ENCODE measurements around the gene SUCLG2.
A peak's percentile ranks its signal among the peaks of the same experiment; 100 is the strongest.

SUCLG2 gene

DNA sequence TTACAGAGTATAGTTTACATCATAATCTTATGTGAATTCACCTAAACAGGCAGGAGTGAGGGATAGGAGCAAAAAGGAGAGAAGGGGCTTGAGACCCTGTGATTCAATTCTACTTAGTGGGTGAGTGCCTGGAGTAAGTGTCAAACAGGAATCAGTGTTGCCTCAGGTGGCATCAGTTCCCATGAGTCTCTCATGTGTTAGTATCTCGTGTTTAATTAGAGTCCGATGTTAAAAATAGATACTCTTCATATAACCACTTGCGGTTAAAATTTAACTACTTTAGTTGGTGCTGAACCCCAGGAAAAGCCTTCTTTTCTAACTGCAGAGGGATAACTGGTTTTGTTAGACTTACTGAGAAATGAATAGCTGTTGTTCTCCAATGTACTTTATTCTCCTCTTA is 251.5 kb downstream of the SUCLG2 start:
- Mint-ChIP-seq H3K9me3 (no peaks in the 10 kb centered on the region), H3K36me3 (ENCODE audit: insufficient read depth) (peaks cover 28% of the 10 kb centered on the region), H3K4me3 (no peak overlapping the region), H3K27me3 (no peaks in the 10 kb centered on the region), H3K4me1 (peaks cover 5% of the 10 kb centered on the region), H3K27ac (ENCODE audit: low read depth) (no peak overlapping the region)
- ATAC-seq (replicated peaks; ENCODE audit: extremely low read depth, poor library complexity, severe bottlenecking): no peak
- no peak for DNase-seq (ENCODE audit: low spot score in 2 of 2)

DNA sequence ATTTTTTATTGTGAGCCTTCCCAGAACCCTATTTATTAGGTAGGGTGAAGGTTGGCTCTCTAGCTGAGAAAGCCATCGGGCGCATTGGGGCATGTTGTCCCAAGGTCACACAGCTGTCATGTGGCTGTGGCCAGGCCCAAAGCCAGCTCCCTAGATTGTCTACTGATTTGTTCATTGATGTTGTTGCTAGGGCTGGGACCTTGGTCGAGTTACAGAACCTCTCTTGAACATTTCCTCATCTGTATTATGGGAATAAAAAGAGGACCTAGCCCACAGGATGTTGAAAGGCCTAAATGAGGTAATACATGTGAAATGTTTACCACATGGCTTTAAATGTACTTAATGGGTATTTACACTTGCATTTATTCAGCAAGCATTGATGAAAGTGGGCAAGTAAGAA is 252.5 kb downstream of the SUCLG2 start:
- Mint-ChIP-seq H3K27ac (ENCODE audit: low read depth) (no peak overlapping the region), H3K27me3 (no peaks in the 10 kb centered on the region), H3K4me3 (no peak overlapping the region), H3K4me1 (peaks cover 5% of the 10 kb centered on the region), H3K36me3 (ENCODE audit: insufficient read depth) (peaks cover 25% of the 10 kb centered on the region), H3K9me3 (no peaks in the 10 kb centered on the region)
- DNase-seq (ENCODE audit: low spot score in 2 of 2) (no peak), ATAC-seq (replicated peaks; ENCODE audit: extremely low read depth, poor library complexity, severe bottlenecking) (no peak)

DNA sequence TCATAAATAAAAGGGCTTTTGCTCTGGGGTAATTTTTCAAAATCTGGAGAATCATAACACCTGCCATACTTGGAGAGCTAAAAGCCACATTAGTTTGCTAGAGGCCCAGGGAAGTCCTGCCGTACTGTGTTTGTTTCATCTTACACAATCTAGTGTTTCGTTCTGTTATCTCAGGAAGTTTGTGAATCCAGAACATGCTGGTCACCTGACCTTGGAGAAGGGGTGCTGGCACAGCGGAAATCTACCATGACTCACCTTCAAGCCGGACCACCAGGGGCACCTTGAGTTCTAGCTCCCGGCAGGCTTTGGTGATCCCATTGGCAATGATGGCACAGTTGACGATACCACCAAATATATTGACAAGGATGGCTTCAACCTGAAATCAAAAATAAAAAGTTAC is 253.9 kb downstream of the SUCLG2 start:
- Mint-ChIP-seq H3K4me3 (no peak overlapping the region), H3K9me3 (no peaks in the 10 kb centered on the region), H3K27me3 (no peaks in the 10 kb centered on the region), H3K4me1 (no peaks in the 10 kb centered on the region), H3K36me3 (ENCODE audit: insufficient read depth) (peaks cover 23% of the 10 kb centered on the region), H3K27ac (ENCODE audit: low read depth) (no peak overlapping the region)
- DNase-seq (ENCODE audit: low spot score in 2 of 2) (no peak), ATAC-seq (replicated peaks; ENCODE audit: extremely low read depth, poor library complexity, severe bottlenecking) (no peak)

DNA sequence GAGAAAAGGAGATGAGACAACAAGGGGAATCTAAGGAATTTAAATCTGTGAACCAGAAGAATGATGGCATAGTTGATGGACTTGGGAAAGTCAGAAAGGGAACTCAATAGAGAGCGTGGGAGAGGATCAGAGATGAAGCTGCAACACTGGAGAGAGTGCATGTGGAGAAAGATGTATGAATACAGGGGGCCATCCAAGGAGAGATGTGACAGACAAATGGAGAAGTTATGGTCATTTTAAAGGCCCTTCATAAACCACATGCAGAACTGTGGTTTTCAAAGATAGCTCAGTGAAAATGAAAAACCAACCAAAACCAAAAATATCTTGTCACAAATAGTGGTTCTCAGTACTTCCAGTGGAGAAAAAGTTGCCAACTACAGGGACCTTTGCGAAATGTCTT is 265.2 kb downstream of the SUCLG2 start:
- Mint-ChIP-seq H3K27ac (ENCODE audit: low read depth) (no peak overlapping the region), H3K4me3 (no peak overlapping the region), H3K4me1 (peaks cover 12% of the 10 kb centered on the region), H3K36me3 (ENCODE audit: insufficient read depth) (peaks cover 12% of the 10 kb centered on the region), H3K27me3 (no peaks in the 10 kb centered on the region), H3K9me3 (no peaks in the 10 kb centered on the region)
- DNase-seq (ENCODE audit: low spot score in 2 of 2): no peak
- ATAC-seq (replicated peaks; ENCODE audit: extremely low read depth, poor library complexity, severe bottlenecking): no peak

DNA sequence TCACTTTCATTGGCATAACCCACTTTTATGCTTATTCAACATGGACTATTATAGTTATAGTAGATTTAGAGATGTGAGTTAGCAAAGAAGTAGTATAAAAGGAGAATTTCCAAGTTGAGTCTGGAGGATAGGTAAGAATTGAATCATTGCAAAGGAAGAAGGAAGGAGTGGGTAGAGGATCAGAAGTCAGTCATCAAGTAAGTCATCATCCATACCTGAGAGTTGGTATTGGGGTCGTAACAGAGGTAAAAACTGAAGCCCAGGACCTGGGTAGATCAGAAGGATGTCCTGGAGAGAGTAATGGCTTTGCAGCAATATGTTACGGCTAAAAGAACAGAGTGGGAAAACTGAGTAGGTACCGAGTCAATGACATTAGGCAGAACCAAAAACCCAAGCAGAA is 265.7 kb downstream of the SUCLG2 start:
- Mint-ChIP-seq H3K27ac (ENCODE audit: low read depth) (no peak overlapping the region), H3K36me3 (ENCODE audit: insufficient read depth) (peaks cover 12% of the 10 kb centered on the region), H3K9me3 (no peaks in the 10 kb centered on the region), H3K27me3 (no peaks in the 10 kb centered on the region), H3K4me1 (peaks cover 12% of the 10 kb centered on the region), H3K4me3 (no peak overlapping the region)
- DNase-seq (ENCODE audit: low spot score in 2 of 2) (no peak), ATAC-seq (replicated peaks; ENCODE audit: extremely low read depth, poor library complexity, severe bottlenecking) (no peak)

DNA sequence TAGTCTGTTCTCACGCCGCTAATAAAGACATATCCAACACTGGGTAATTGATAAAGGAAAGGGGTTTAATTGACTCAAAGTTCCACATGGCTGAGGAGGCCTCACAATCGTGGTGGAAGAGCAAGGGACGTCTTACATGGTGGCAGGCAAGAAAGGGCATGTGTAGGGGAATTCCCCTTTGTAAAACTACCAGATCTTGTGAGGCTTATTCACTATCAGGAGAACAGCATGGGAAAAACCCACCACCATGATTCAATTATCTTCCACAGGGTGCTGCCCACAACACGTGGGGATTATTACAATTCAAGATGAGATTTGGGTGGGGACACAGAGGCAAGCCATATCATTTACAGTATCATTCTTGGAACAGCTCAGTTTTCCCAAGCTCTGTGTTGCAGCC is 268.0 kb downstream of the SUCLG2 start:
- Mint-ChIP-seq H3K4me1 (peaks cover 6% of the 10 kb centered on the region), H3K9me3 (no peaks in the 10 kb centered on the region), H3K4me3 (no peak overlapping the region), H3K27ac (ENCODE audit: low read depth) (peak overlapping the region; percentile 6), H3K36me3 (ENCODE audit: insufficient read depth) (peaks cover 8% of the 10 kb centered on the region), H3K27me3 (no peaks in the 10 kb centered on the region)
- no peak for ATAC-seq (replicated peaks; ENCODE audit: extremely low read depth, poor library complexity, severe bottlenecking)
- DNase-seq (ENCODE audit: low spot score in 2 of 2): no peak

DNA sequence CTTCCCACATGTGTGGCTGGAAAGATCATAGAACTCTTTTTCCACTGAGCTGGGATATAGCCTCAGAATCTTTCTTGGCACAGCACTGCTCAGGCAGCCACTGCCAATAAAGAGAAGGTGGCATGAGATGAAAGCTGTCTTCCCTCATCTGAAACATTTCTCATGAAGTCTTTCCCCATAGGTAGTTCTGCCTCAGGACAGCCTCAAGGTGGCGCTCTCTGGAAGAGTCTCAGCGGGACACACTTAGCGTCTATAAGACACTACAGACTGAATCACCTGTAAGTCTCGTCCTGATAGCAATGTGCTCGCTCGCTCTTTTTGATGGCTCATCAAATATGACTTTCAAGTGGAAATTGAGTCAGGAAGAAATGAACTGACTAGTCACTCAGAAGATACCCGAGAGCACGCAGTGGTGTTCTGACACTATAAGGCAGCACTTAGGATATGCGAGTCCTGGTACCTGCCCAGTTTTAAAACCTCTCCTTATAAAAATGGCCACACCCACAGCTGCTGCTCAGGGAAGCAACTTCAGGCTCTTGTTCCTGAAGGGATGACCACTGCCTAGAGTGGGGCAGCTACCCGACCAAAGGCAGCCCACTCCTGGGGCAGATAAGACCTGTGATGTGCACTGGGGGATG is 269.5 kb downstream of the SUCLG2 start:
- DNase-seq (ENCODE audit: low spot score in 2 of 2) (no peak), ATAC-seq (replicated peaks; ENCODE audit: extremely low read depth, poor library complexity, severe bottlenecking) (no peak)
- no peak overlapping the region for H3K27ac Mint-ChIP-seq (ENCODE audit: low read depth)
- peaks cover 11% of the 10 kb centered on the region for H3K36me3 Mint-ChIP-seq (ENCODE audit: insufficient read depth)
- H3K27me3 Mint-ChIP-seq: no peaks in the 10 kb centered on the region
- H3K4me1 Mint-ChIP-seq: peaks cover 6% of the 10 kb centered on the region
- no peak overlapping the region for H3K4me3 Mint-ChIP-seq
- no peaks in the 10 kb centered on the region for H3K9me3 Mint-ChIP-seq

DNA sequence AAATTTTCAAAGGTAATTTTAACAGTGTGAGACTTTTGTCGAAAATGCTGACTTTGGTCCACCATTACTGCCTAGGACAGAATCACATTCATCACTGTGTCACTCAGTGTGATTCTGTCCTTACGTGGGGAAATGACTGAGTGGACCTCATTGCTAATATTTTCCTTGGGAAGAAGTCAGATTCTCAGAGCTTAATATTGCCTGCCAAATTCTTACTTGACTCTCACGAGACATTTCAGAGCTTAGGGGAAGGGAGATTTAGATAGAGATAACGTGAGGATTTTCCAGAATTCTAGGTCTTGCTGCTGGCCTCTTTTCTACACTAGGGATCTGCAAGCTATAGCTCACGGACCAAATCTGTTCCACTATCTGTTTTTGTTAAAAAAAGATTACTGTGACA is 270.4 kb downstream of the SUCLG2 start:
- DNase-seq (ENCODE audit: low spot score in 2 of 2) (no peak), ATAC-seq (replicated peaks; ENCODE audit: extremely low read depth, poor library complexity, severe bottlenecking) (no peak)
- peaks cover 10% of the 10 kb centered on the region for H3K36me3 Mint-ChIP-seq (ENCODE audit: insufficient read depth)
- peaks cover 10% of the 10 kb centered on the region for H3K4me1 Mint-ChIP-seq
- no peak overlapping the region for H3K27ac Mint-ChIP-seq (ENCODE audit: low read depth)
- no peaks in the 10 kb centered on the region for H3K27me3 Mint-ChIP-seq
- H3K9me3 Mint-ChIP-seq: no peaks in the 10 kb centered on the region
- H3K4me3 Mint-ChIP-seq: no peak overlapping the region

DNA sequence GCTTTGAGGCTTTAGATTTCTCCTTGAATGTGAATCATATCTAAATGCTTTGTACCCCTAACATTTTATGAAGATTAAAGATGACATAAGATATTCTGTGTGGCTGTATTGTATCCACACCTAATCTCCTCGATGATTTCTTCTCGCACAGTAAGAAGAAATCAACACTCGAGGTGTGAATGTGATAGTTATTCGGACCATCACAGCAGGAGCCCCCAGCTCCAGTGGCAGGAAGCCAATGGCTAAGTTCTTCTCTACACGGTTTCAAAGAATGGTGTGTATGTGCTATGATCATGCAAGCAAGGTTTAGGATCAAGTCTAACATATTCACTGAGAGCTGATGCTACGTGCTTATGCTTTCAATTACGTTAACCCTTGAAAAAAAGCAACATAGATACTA is 271.0 kb downstream of the SUCLG2 start:
- peaks cover 10% of the 10 kb centered on the region for H3K4me1 Mint-ChIP-seq
- no peak overlapping the region for H3K27ac Mint-ChIP-seq (ENCODE audit: low read depth)
- DNase-seq (ENCODE audit: low spot score in 2 of 2) (no peak), ATAC-seq (replicated peaks; ENCODE audit: extremely low read depth, poor library complexity, severe bottlenecking) (no peak)
- H3K27me3 Mint-ChIP-seq: no peaks in the 10 kb centered on the region
- H3K9me3 Mint-ChIP-seq: no peaks in the 10 kb centered on the region
- H3K36me3 Mint-ChIP-seq (ENCODE audit: insufficient read depth): peaks cover 7% of the 10 kb centered on the region
- no peak overlapping the region for H3K4me3 Mint-ChIP-seq

DNA sequence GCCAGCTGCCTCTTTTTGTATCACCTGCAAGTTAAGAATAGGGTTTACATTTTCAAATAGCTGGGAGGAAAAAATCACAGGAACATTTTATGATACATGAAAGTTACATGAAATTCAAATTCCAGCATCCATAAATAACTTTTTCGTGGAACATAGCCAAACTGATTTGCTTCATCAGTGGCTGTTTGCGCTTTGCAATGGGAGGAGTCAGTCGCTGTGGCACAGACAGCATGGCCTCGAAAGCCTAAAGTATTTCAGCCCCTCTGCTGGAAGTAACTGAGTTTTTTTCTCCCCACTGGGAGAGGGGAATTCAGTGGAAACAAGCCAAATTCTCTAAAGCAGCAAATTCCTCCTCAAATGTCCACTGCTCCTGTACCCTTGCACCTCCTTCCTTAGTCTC is 271.9 kb downstream of the SUCLG2 start:
- H3K27me3 Mint-ChIP-seq: no peaks in the 10 kb centered on the region
- DNase-seq (ENCODE audit: low spot score in 2 of 2) (no peak), ATAC-seq (replicated peaks; ENCODE audit: extremely low read depth, poor library complexity, severe bottlenecking) (no peak)
- H3K9me3 Mint-ChIP-seq: no peaks in the 10 kb centered on the region
- H3K36me3 Mint-ChIP-seq (ENCODE audit: insufficient read depth): peaks cover 10% of the 10 kb centered on the region
- H3K27ac Mint-ChIP-seq (ENCODE audit: low read depth): no peak overlapping the region
- H3K4me1 Mint-ChIP-seq: peaks cover 16% of the 10 kb centered on the region
- no peak overlapping the region for H3K4me3 Mint-ChIP-seq

DNA sequence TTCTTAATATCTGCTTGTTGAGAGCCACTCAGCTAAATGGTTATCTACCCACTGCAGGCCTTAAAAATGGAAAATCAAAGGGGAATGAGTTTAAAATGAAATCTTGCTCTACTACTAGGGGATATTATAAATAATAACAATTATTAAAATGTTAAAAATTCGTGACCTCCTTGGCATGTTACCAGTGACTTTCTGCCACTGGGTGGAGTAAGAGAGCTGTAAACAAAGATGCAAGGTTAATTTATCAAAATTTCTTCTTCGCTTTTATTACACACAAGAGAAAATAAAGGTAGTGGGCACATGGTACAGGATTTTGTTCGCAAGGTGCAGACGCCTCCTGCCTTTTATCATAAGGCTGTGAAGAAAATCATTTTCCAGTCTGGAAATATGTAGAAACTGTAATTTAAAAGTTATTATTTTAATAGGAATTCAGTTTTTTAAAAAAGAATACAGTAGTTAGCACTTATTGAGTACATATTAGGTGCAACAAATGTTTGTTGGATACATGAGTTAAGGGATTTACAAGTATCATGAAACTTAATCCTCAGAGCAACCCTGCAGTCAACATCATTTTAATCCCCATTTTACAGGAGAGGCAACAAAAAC is 272.6 kb downstream of the SUCLG2 start:
- H3K9me3 Mint-ChIP-seq: no peaks in the 10 kb centered on the region
- peaks cover 9% of the 10 kb centered on the region for H3K36me3 Mint-ChIP-seq (ENCODE audit: insufficient read depth)
- no peak overlapping the region for H3K4me3 Mint-ChIP-seq
- no peak for ATAC-seq (replicated peaks; ENCODE audit: extremely low read depth, poor library complexity, severe bottlenecking)
- H3K27ac Mint-ChIP-seq (ENCODE audit: low read depth): no peak overlapping the region
- H3K4me1 Mint-ChIP-seq: peaks cover 12% of the 10 kb centered on the region
- DNase-seq (ENCODE audit: low spot score in 2 of 2): no peak
- H3K27me3 Mint-ChIP-seq: no peaks in the 10 kb centered on the region

DNA sequence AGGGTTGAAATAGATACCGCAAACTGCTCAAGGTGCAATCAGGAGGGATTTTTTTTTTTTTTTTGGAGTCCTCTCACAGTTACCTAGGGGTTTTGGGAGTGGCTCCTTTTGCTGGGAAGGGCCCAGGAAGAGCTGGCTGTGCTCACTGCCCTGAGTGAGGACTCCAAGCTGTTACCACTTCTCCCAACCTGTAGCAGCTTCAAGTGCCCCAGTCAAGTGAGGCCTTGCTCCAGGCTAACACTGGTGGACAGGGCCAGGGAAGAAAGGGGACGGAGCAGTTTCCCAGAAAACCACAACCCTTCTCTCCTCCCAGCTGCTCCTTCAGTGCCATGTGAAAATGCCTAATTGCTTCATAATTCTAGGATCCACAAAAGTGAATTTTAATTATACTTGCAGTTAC is 274.3 kb downstream of the SUCLG2 start:
- Mint-ChIP-seq H3K36me3 (ENCODE audit: insufficient read depth) (peaks cover 15% of the 10 kb centered on the region), H3K4me3 (no peak overlapping the region), H3K9me3 (no peaks in the 10 kb centered on the region), H3K27ac (ENCODE audit: low read depth) (no peak overlapping the region), H3K4me1 (peaks cover 10% of the 10 kb centered on the region), H3K27me3 (no peaks in the 10 kb centered on the region)
- DNase-seq (ENCODE audit: low spot score in 2 of 2) (no peak), ATAC-seq (replicated peaks; ENCODE audit: extremely low read depth, poor library complexity, severe bottlenecking) (no peak)

DNA sequence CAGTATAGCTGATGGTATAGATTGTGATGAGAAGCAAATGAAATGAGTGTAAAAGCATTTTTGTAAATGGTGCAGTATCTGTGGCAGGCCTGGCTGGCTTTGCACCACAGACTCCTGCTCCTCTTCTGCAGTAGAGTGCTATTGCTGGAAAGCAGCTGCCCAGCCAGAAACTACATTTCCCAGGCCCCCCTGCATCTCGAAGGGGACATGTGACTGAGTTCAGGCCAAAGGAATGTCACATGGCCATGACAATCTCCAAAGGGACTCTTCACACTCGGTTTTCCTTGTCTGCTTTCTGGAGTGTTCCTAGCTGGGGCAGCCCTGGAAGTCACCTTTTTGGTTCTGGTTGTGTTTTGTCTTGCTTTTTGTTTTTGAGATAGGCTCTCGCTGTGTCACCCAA is 277.1 kb downstream of the SUCLG2 start:
- Mint-ChIP-seq H3K4me3 (no peak overlapping the region), H3K9me3 (no peaks in the 10 kb centered on the region), H3K4me1 (peaks cover 10% of the 10 kb centered on the region), H3K27me3 (no peaks in the 10 kb centered on the region), H3K27ac (ENCODE audit: low read depth) (no peak overlapping the region), H3K36me3 (ENCODE audit: insufficient read depth) (peaks cover 22% of the 10 kb centered on the region)
- no peak for ATAC-seq (replicated peaks; ENCODE audit: extremely low read depth, poor library complexity, severe bottlenecking)
- no peak for DNase-seq (ENCODE audit: low spot score in 2 of 2)

Measured in central memory CD8-positive, alpha-beta T cell (primary cell).